ENCODE data around the gene STX8. TPM values are rescaled to one million over a fixed set of nuclear protein-coding genes. Genes with fewer than 3 reads are reported as not detected.

STX8 gene
- total and polyA plus RNA-seq, 4 donors, result 14.7 to 39.5 (median 28.7) TPM

DNA sequence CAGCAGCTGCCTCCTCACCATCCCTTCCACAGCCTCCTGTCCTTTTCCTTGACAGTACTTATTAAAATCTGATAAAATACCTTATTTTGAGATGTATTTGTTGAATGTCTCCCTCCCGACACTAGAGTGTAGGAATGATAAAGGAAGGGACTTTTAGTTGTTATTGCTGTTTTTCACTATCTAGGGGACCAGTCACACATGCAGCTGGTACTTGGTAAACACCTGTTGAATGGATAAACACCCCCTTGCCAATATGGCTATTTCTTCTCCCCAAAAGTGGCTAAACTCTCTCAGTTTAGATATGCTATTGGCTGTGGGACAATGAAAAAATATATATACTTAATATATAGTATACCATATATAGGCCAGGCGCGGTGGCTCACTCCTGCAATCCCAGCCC, 96.7 kb downstream of the STX8 start:
- Histone ChIP-seq H3K4me1 (ENCODE audit: control insufficient read depth in 4 of 4, insufficient read depth in 4 of 4, low read length in 3 of 4) (no peaks in the 10 kb centered on the region), H3K9me3 (ENCODE audit: control insufficient read depth in 4 of 4, low read length in 3 of 4) (no peaks in the 10 kb centered on the region), H3K36me3 (ENCODE audit: control insufficient read depth in 4 of 4, insufficient read depth in 3 of 4, low read depth in 1 of 4, low read length in 3 of 4) (peaks cover 0 to 1% (median 0%) of the 10 kb centered on the region in 4 donors), H3K9ac (ENCODE audit: low read depth in 1 of 2, low read length in 2 of 2) (no peak overlapping the region), H3K27ac (ENCODE audit: low read depth in 1 of 2, low read length in 2 of 2) (no peak overlapping the region), H3K4me3 (ENCODE audit: low read depth in 1 of 3, low read length in 3 of 3) (no peak overlapping the region), H3K27me3 (ENCODE audit: control insufficient read depth in 4 of 4, insufficient read depth in 4 of 4, low read length in 3 of 4) (no peaks in the 10 kb centered on the region)
- no peak for TF ChIP-seq HNF4A (conservative IDR thresholded peaks at IDR 0.05)
- no peak for DNase-seq (ENCODE audit: low spot score)
- WGBS, result 97% methylated on average over 3 of the region's 3 CpGs

DNA sequence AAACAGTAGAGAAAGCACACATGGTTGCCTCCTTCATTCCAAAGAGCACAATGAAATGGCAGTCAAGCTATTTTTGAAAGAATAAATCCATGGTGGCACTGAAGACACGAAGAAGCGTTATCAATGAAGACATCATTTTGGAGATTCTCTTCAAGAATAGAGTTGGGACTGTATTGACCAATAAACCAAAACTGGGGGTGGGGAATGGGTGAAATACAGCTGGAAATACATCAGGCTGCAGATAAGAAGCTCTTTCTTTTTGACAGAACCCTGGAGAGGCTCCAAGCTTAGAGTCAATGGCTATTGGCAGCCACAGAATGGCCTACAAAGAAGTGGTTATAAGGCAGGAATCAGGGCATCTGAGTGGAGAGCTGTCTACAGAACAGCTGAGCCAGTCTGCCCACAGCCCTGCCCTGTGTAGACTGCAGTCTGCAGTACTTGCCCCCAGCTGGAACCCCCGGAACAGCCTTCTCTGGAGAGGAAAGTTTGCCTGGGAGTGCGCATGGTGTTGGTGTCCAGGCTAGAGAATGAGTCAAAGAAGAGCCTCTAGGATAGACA, 100.4 kb downstream of the STX8 start:
- DNase-seq (ENCODE audit: low spot score), result no peak
- no peaks in the 10 kb centered on the region for H3K27me3 ChIP-seq (ENCODE audit: control insufficient read depth in 4 of 4, insufficient read depth in 4 of 4, low read length in 3 of 4)
- H3K36me3 ChIP-seq (ENCODE audit: control insufficient read depth in 4 of 4, insufficient read depth in 3 of 4, low read depth in 1 of 4, low read length in 3 of 4), result no peaks in the 10 kb centered on the region
- no peaks in the 10 kb centered on the region for H3K9me3 ChIP-seq (ENCODE audit: control insufficient read depth in 4 of 4, low read length in 3 of 4)
- no peak overlapping the region for H3K9ac ChIP-seq (ENCODE audit: low read depth in 1 of 2, low read length in 2 of 2)
- TF ChIP-seq, protein P1, sequence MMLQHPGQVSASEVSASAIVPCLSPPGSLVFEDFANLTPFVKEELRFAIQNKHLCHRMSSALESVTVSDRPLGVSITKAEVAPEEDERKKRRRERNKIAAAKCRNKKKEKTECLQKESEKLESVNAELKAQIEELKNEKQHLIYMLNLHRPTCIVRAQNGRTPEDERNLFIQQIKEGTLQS (IDR thresholded peaks at IDR 0.05), result no peak
- TF ChIP-seq RXRA (IDR thresholded peaks at IDR 0.05), result no peak
- TF ChIP-seq SP1 (IDR thresholded peaks at IDR 0.05), result no peak
- no peak for TF ChIP-seq JUND (IDR thresholded peaks at IDR 0.05)
- no peak for TF ChIP-seq RAD21 (IDR thresholded peaks at IDR 0.05)
- TF ChIP-seq FOXA2 (IDR thresholded peaks at IDR 0.05), result no peak
- no peak for TF ChIP-seq YY1 (IDR thresholded peaks at IDR 0.05)
- H3K4me3 ChIP-seq (ENCODE audit: low read depth in 1 of 3, low read length in 3 of 3), result no peak overlapping the region
- WGBS, result 89% methylated on average over 4 of the region's 4 CpGs
- H3K27ac ChIP-seq (ENCODE audit: low read depth in 1 of 2, low read length in 2 of 2), result no peak overlapping the region
- no peaks in the 10 kb centered on the region for H3K4me1 ChIP-seq (ENCODE audit: control insufficient read depth in 4 of 4, insufficient read depth in 4 of 4, low read length in 3 of 4)

DNA sequence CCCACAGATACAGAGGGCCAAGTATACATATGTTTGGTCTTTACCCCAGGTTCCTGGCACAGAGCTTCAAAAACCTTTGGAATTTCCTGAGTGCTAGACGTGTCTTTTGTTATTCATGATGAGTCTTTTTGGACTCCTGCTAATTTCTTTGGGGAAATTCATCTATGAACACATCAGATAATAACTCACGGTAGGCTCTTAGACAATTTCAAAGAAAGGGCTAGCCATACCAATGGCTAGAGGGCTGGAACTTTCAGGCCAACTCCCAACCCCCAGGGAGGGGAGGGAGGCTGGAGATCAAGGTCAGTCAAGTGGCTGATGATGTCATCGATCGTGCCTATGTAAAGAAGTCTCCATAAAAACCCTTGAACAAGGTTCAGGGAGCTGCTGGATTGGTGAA, 101.9 kb downstream of the STX8 start:
- Histone ChIP-seq H3K9me3 (ENCODE audit: control insufficient read depth in 4 of 4, low read length in 3 of 4) (no peaks in the 10 kb centered on the region), H3K27ac (ENCODE audit: low read depth in 1 of 2, low read length in 2 of 2) (no peak overlapping the region), H3K36me3 (ENCODE audit: control insufficient read depth in 4 of 4, insufficient read depth in 3 of 4, low read depth in 1 of 4, low read length in 3 of 4) (no peaks in the 10 kb centered on the region), H3K4me3 (ENCODE audit: low read depth in 1 of 3, low read length in 3 of 3) (no peak overlapping the region), H3K27me3 (ENCODE audit: control insufficient read depth in 4 of 4, insufficient read depth in 4 of 4, low read length in 3 of 4) (no peaks in the 10 kb centered on the region), H3K4me1 (ENCODE audit: control insufficient read depth in 4 of 4, insufficient read depth in 4 of 4, low read length in 3 of 4) (no peaks in the 10 kb centered on the region), H3K9ac (ENCODE audit: low read depth in 1 of 2, low read length in 2 of 2) (no peak overlapping the region)
- no peak for TF ChIP-seq TAF1 (conservative IDR thresholded peaks at IDR 0.05)
- no peak for TF ChIP-seq NR2F2 (IDR thresholded peaks at IDR 0.05)
- DNase-seq (ENCODE audit: low spot score), result no peak
- WGBS, result 89% methylated on average over 4 of the region's 4 CpGs

DNA sequence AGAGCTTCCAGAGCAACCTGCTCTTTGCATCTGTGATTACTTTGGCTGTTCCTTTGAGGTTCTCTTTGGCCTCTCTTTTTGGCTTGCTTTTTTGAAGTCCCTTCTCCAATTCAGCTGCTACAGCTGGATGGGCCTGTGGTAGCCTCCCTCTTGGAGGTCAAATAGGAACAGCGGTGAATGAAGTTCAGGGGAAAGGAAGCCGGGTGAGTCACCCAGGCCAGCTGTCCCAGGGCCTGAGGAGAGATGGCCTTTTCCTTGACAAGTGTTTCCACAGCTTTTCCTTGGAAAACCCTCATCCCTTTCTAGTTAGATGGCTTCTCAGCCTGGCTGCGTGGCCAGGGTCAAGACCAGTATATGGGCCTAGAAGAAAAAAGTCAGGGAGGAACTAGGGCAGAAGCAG, 103.1 kb downstream of the STX8 start:
- no peak overlapping the region for H3K4me3 ChIP-seq (ENCODE audit: low read depth in 1 of 3, low read length in 3 of 3)
- 84% methylated on average over 3 of the region's 3 CpGs for WGBS
- H3K27me3 ChIP-seq (ENCODE audit: control insufficient read depth in 4 of 4, insufficient read depth in 4 of 4, low read length in 3 of 4), result no peaks in the 10 kb centered on the region
- H3K27ac ChIP-seq (ENCODE audit: low read depth in 1 of 2, low read length in 2 of 2), result no peak overlapping the region
- no peaks in the 10 kb centered on the region for H3K4me1 ChIP-seq (ENCODE audit: control insufficient read depth in 4 of 4, insufficient read depth in 4 of 4, low read length in 3 of 4)
- no peak for DNase-seq (ENCODE audit: low spot score)
- H3K36me3 ChIP-seq (ENCODE audit: control insufficient read depth in 4 of 4, insufficient read depth in 3 of 4, low read depth in 1 of 4, low read length in 3 of 4), result no peaks in the 10 kb centered on the region
- H3K9ac ChIP-seq (ENCODE audit: low read depth in 1 of 2, low read length in 2 of 2), result no peak overlapping the region
- no peak for TF ChIP-seq HNF4A (conservative IDR thresholded peaks at IDR 0.05)
- TF ChIP-seq JUND (IDR thresholded peaks at IDR 0.05), result no peak
- TF ChIP-seq RXRA (IDR thresholded peaks at IDR 0.05), result no peak
- TF ChIP-seq TAF1 (conservative IDR thresholded peaks at IDR 0.05), result no peak
- no peaks in the 10 kb centered on the region for H3K9me3 ChIP-seq (ENCODE audit: control insufficient read depth in 4 of 4, low read length in 3 of 4)

DNA sequence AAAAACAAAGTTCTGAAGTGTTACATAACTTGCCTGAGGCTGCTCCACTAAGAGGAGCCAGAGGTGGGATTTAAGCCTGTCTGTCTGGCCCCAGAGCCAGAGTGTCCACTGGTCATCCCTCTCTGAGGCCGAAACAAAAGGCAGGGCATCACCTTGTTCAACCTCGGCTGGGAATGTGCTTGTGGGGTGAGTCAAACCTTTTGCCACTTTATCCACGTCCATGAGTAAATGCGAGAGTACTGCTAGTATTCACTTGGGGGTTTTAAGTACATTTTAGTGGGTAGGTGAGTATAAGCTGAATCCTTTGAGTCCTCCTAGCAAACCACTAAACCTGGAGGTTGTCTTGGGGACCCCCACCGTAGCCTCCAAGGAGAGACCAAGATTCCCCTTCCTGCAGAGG, 103.5 kb downstream of the STX8 start:
- 93% methylated on average over 5 of the region's 5 CpGs for WGBS
- no peaks in the 10 kb centered on the region for H3K9me3 ChIP-seq (ENCODE audit: control insufficient read depth in 4 of 4, low read length in 3 of 4)
- no peak overlapping the region for H3K27ac ChIP-seq (ENCODE audit: low read depth in 1 of 2, low read length in 2 of 2)
- no peak overlapping the region for H3K9ac ChIP-seq (ENCODE audit: low read depth in 1 of 2, low read length in 2 of 2)
- H3K36me3 ChIP-seq (ENCODE audit: control insufficient read depth in 4 of 4, insufficient read depth in 3 of 4, low read depth in 1 of 4, low read length in 3 of 4), result no peaks in the 10 kb centered on the region
- no peaks in the 10 kb centered on the region for H3K4me1 ChIP-seq (ENCODE audit: control insufficient read depth in 4 of 4, insufficient read depth in 4 of 4, low read length in 3 of 4)
- no peaks in the 10 kb centered on the region for H3K27me3 ChIP-seq (ENCODE audit: control insufficient read depth in 4 of 4, insufficient read depth in 4 of 4, low read length in 3 of 4)
- no peak overlapping the region for H3K4me3 ChIP-seq (ENCODE audit: low read depth in 1 of 3, low read length in 3 of 3)
- no peak for DNase-seq (ENCODE audit: low spot score)
- TF ChIP-seq, protein P2, sequence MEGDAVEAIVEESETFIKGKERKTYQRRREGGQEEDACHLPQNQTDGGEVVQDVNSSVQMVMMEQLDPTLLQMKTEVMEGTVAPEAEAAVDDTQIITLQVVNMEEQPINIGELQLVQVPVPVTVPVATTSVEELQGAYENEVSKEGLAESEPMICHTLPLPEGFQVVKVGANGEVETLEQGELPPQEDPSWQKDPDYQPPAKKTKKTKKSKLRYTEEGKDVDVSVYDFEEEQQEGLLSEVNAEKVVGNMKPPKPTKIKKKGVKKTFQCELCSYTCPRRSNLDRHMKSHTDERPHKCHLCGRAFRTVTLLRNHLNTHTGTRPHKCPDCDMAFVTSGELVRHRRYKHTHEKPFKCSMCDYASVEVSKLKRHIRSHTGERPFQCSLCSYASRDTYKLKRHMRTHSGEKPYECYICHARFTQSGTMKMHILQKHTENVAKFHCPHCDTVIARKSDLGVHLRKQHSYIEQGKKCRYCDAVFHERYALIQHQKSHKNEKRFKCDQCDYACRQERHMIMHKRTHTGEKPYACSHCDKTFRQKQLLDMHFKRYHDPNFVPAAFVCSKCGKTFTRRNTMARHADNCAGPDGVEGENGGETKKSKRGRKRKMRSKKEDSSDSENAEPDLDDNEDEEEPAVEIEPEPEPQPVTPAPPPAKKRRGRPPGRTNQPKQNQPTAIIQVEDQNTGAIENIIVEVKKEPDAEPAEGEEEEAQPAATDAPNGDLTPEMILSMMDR (IDR thresholded peaks at IDR 0.05; ENCODE audit: low read depth, low read length, missing input control), result no peak
- TF ChIP-seq TAF1 (conservative IDR thresholded peaks at IDR 0.05) (no peak), EGR1 (IDR thresholded peaks at IDR 0.05; ENCODE audit: low read depth in 2 of 2) (no peak), RXRA (IDR thresholded peaks at IDR 0.05) (no peak), YY1 (IDR thresholded peaks at IDR 0.05) (no peak), FOXA1 (IDR thresholded peaks at IDR 0.05) (no peak), JUND (IDR thresholded peaks at IDR 0.05) (no peak), GABPA (IDR thresholded peaks at IDR 0.05 in 1 of 2, conservative IDR thresholded peaks at IDR 0.05 in 1 of 2) (no peak)
- TF ChIP-seq, protein P3, sequence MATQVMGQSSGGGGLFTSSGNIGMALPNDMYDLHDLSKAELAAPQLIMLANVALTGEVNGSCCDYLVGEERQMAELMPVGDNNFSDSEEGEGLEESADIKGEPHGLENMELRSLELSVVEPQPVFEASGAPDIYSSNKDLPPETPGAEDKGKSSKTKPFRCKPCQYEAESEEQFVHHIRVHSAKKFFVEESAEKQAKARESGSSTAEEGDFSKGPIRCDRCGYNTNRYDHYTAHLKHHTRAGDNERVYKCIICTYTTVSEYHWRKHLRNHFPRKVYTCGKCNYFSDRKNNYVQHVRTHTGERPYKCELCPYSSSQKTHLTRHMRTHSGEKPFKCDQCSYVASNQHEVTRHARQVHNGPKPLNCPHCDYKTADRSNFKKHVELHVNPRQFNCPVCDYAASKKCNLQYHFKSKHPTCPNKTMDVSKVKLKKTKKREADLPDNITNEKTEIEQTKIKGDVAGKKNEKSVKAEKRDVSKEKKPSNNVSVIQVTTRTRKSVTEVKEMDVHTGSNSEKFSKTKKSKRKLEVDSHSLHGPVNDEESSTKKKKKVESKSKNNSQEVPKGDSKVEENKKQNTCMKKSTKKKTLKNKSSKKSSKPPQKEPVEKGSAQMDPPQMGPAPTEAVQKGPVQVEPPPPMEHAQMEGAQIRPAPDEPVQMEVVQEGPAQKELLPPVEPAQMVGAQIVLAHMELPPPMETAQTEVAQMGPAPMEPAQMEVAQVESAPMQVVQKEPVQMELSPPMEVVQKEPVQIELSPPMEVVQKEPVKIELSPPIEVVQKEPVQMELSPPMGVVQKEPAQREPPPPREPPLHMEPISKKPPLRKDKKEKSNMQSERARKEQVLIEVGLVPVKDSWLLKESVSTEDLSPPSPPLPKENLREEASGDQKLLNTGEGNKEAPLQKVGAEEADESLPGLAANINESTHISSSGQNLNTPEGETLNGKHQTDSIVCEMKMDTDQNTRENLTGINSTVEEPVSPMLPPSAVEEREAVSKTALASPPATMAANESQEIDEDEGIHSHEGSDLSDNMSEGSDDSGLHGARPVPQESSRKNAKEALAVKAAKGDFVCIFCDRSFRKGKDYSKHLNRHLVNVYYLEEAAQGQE (IDR thresholded peaks at IDR 0.05), result no peak

Measured in liver (tissue), 9 donors.